HG03108 (cell line): Measurements from ENCODE around the gene LMOD3.

Experiments
- ATAC-seq: cut with Tn5 transposase; IDR thresholded peaks from one replicate; pipeline ENCODE4 v1.9.1; 2021; ENCODE audit warnings: moderate library complexity; ENCODE audit not compliant: unreplicated experiment

The LMOD3 gene

GRCh38 chr3:69065318-69065964 lies 57.0 kb downstream of the LMOD3 start:
- ATAC-seq = no peak

- ATAC-seq = no peak
Measured at GRCh38 chr3:69063636-69064035, 58.8 kb downstream of the LMOD3 start.

DNA sequence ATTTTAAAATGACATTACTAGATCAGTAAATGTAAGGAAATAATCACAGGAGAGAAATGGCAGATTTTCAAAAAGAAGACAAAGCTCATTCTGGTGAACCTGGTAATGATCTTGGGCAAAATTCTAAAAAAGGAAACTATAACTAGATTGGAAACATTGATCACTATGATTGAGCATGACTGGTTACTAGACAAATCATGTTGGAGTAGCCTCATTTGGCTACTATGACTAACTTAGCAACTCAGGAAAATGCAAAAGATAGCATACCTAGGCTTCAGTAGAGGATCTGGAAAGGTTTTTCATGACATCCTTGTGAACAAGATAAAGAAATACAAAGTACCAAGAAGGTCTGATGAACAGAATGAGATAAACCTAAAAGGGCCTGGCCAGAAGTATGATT lies 62.7 kb downstream of the LMOD3 start:
- no peak for ATAC-seq

GRCh38 chr3:69058947-69059224 lies 63.5 kb downstream of the LMOD3 start:
- ATAC-seq = peak; percentile 12

GRCh38 chr3:69058180-69058946 lies 64.0 kb downstream of the LMOD3 start:
- peak; percentile 97 for ATAC-seq
